ENCODE data around the gene CAV1. TPM values are rescaled to one million over a fixed set of nuclear protein-coding genes. Genes with fewer than 3 reads are reported as not detected.

CAV1 gene
- total RNA-seq, 1 donor from 2014 or later, result 239 TPM

- no peak for DNase-seq (ENCODE audit: low spot score)
These were observed 19.6 kb upstream of the CAV1 start for GRCh38 chr7:116505278-116505677.

DNA sequence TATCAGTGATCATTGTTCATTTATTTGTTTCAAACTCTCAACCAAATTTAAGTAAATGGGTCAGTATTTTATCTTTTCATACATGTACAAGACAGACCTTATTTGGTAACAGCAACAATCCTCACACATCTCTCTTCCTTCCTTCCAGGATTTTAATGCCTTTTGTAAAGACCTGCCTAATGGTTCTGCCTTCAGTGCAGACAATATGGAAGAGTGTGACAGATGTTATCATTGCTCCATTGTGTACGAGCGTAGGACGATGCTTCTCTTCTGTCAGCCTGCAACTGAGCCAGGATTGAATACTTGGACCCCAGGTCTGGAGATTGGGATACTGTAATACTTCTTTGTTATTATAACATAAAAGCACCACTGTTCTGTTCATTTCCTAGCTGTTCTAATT, 19.0 kb upstream of the CAV1 start:
- no peak for DNase-seq (ENCODE audit: low spot score)

DNA sequence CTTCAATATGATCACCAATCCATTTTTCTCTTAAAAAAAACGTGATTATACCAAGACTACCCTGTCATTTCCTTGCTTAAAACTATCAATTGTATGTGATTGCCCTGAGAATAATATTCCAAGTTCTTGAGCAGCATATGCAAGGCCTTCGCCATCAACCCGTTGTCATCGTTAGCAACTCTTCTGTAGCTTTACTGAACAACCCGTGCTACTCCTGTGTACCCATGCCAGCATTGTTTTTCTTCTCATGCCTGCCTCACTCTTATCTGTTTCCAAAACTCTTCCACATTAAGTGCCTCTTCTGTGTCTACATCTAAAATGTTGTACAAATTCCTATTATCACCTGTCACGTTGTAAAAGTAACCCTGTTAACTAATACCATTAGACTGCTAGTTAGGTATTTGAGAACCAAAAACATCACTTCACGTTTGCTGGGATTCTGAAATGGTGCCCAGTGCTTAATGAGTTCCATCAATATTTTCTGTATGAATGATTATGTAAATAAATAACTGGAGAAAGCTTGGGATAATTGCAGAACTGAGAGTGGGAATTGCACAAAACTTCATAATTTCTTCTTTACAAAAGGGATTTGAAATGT, 14.8 kb upstream of the CAV1 start:
- no peak for DNase-seq (ENCODE audit: low spot score)

GRCh38 chr7:116510795-116511194, 14.0 kb upstream of the CAV1 start:
- DNase-seq (ENCODE audit: low spot score), result no peak

GRCh38 chr7:116511552-116512519, 13.0 kb upstream of the CAV1 start:
- no peak for DNase-seq (ENCODE audit: low spot score)

DNA sequence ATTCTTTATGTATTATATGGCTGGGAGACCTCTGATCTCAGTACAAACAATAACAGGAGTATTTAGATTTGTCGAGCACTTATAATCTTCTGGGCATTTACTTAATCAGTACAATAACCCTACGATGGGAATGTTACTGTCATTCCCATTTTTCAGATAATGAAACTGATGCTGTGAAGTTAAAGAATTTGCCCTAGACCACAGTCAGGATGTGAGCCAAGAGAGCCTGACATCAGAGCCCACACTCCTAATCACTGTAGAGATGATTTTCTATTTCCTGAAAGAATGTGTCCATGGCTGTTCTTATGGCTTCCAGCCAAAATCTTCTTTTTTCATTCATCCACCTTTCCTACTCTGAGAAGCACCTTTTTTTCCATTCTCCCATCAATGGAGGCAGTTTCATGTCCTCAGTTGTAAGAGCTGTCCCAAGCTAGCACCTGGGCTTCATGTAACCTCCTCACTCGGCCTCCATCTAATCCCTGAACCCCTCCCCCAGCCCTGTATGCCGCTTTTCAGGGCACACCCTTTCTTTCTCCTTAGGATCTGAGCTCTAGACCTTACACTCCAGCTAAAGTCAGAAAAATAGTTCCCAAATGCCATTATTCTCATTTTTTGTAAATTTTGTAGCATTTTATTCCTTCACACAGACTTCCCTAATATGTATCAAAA, 12.2 kb upstream of the CAV1 start:
- no peak for DNase-seq (ENCODE audit: low spot score)

- DNase-seq (ENCODE audit: low spot score), result no peak
These were observed 9.3 kb upstream of the CAV1 start for GRCh38 chr7:116515584-116515983.

- DNase-seq (ENCODE audit: low spot score), result no peak
These were observed 8.5 kb upstream of the CAV1 start for GRCh38 chr7:116516324-116516723.

- DNase-seq (ENCODE audit: low spot score), result no peak
These were observed 7.2 kb upstream of the CAV1 start for GRCh38 chr7:116517626-116518025.

DNA sequence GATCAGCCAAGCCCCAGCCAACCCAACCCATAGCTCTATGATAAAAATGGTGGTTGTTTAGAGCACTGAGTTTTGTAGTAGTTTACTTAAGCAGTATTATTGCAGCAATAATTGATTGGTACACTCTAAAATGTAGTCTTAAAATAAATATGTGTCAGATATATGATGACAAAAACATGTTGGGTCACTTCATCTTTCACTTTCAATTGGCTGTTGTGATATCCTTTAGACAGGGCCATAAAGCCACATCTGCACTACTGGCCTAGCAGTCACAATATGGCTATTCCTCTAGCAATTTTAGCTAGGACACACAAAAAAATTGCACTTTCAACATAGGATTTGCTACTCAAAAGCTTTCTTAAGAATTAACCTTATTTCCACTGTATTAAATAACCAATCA, 5.9 kb upstream of the CAV1 start:
- no peak for DNase-seq (ENCODE audit: low spot score)

DNA sequence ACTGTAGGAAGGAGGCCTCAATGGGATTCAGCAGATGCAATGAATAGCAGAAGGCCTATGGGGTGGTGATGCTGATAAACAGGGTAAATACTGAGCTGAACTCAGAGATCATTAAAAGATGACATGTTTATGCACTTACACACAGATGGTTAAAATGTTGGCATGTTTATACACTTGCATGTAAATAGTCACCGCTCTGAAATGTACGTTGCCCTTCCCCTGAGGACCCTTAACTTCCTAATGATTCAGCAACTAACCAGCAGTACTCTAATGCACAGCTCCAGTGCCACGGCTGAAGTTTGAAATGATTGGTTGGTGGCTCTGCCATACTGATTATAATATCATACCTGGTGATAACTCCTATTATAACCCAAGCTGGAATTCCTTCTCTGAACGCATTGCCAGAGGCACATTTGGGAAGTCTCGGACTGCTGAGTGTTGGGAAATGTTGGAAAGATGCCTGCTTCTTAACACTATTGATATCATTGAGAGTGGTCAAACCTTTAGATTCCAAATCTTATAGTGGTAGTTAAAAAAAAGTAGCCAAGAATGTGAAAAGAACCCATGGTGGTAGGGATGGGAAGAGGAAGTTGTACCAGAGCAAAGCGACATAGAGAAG, 3.7 kb upstream of the CAV1 start:
- no peak for DNase-seq (ENCODE audit: low spot score)

GRCh38 chr7:116522247-116522646, 2.6 kb upstream of the CAV1 start:
- no peak for DNase-seq (ENCODE audit: low spot score)

DNA sequence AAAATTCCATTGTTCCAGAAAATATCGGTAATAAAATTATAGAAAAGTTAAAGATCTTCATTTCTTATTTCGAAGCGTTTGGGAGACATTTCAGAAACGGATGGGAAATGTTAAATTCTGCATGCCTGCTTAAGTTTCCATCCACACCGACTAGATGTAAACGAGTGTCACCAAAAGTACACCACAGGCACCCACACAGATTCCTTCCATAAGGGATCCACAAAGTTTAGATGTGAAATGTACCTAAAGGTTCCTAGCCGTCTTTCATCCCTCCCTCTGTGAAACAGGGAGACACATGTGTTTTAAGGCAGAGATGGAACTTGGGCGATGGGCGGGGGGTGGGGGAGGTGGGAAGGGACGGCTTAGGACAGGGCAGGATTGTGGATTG, 621 bp upstream of the CAV1 start:
- no peak for DNase-seq (ENCODE audit: low spot score)

- no peak for DNase-seq (ENCODE audit: low spot score)
These were observed 569 bp downstream of the CAV1 start for GRCh38 chr7:116525298-116525912.

DNA sequence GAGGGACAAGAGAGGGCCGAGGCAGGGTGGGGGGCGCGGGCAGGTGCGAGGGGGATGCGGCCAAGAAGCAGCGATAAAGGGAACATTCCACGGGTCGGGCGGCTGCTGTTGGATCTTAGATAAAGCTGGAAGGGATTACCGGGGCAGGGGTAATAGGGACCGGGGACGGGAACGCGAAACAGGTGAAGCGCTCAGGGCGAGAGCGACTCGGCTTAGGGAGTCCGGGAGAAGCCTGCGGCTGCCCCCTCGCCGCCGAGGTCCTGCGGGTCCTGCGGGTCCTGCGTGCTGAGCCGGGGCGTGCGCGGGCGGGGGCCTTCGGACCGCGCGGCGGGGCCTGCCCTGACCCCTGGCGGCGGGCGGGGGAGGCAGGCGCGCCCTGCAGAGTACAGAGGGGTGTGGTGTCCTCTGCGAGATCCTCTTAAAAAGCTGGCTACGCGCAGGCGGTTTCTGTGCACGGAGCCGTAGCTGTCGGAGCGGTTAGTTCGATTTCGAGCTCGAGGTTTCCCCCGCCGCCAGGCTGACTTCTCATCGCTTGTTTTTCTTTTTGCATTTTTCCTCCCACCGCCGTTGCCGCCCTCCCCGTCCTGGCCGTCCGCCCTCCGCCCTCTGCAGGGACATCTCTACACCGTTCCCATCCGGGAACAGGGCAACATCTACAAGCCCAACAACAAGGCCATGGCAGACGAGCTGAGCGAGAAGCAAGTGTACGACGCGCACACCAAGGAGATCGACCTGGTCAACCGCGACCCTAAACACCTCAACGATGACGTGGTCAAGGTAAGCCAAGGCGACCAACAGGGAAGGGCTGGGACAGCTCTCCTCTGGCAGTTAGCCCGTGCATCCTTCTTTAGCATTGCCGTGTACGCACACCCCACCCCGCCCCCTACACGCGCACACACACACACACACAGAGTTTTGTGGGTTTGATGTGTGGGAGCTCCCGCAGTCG, 1.4 kb downstream of the CAV1 start:
- peak; percentile 62 for DNase-seq (ENCODE audit: low spot score)

DNA sequence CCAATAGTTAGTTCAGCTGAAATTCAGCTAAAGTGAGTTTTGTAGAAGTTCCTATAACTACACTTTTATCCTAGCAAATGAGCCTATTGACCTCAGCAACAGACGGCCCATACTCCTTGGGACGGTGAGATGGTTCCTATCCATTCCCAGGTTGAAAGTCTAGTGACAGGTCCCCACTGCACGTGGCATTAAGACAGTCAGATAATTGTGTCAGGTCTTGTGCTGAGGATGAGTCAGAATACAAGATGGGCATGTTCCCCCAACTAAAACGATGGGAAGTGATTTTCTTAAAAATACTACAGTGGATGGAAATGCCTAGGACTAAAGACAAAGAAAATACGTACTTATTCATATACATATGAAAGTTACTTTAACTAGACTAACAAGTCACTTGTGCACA, 2.1 kb downstream of the CAV1 start:
- DNase-seq (ENCODE audit: low spot score), result no peak

DNA sequence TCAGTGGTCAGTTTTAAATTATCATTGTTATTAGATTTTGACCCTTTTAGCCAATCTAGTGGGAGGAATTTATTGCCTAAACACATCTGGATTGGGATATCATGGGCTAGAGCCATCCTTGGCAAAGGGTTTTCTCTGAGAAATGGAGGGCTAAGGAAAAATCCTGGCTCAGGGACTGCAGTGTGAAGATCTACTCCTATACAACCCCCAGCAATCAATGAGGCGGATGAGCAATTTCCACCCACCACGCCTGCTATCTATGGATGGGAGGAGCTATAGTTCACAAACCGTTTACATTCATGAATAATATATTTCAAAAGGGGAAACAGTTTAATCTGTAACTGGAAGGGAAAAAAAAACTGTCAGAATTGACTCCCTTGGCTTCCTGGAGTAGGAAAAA, 2.7 kb downstream of the CAV1 start:
- DNase-seq (ENCODE audit: low spot score), result no peak

GRCh38 chr7:116528008-116528789, 3.4 kb downstream of the CAV1 start:
- DNase-seq (ENCODE audit: low spot score), result peak; percentile 39

- no peak for DNase-seq (ENCODE audit: low spot score)
These were observed 4.4 kb downstream of the CAV1 start for GRCh38 chr7:116529250-116529649.
